DMS53 treated with DMSO at 0.1 percent for 48 hours (cell line): ENCODE data around the gene CEP44.
A peak's percentile ranks its signal among the peaks of the same experiment; 100 is the strongest.
"Not testable (repeated sequence)": the region's sequence is repeated elsewhere in the genome, so short reads cannot be mapped to it uniquely, and the experiment has no call there.

ENCODE experiments used
- DNase-seq: peaks from one replicate; lab custom pipeline; 2025; ENCODE audit not compliant: unreplicated experiment; lab: John Stamatoyannopoulos, UW

The CEP44 gene

GRCh38 chr4:174283507-174284471, at the start of gene CEP44, which contains the start of gene FBXO8:
TSS of gene CEP44 (plus strand) at chr4:174283911. CDS start at chr4:174299122, 15,211 bp downstream.
TSS of gene FBXO8 (minus strand) at chr4:174283667. CDS start at chr4:174263092, 20,575 bp downstream.
- peak; percentile 44 for DNase-seq

GRCh38 chr4:174236359-174236758, 47.4 kb upstream of the CEP44 start:
- no peak for DNase-seq

GRCh38 chr4:174241162-174241561, 42.5 kb upstream of the CEP44 start:
- DNase-seq, result no peak

- no peak for DNase-seq
Observed at GRCh38 chr4:174244441-174244840, 39.3 kb upstream of the CEP44 start.

GRCh38 chr4:174245714-174246113, 38.0 kb upstream of the CEP44 start:
- no peak for DNase-seq

- peak; percentile 3 for DNase-seq
Observed at GRCh38 chr4:174248407-174248806, 35.3 kb upstream of the CEP44 start.

- no peak for DNase-seq
Observed at GRCh38 chr4:174252412-174252811, 31.3 kb upstream of the CEP44 start.

- DNase-seq, result no peak
Observed at GRCh38 chr4:174254613-174255012, 29.1 kb upstream of the CEP44 start.

GRCh38 chr4:174255374-174255773, 28.3 kb upstream of the CEP44 start:
- DNase-seq, result no peak

GRCh38 chr4:174255786-174256185, 27.9 kb upstream of the CEP44 start:
- peak; percentile 6 for DNase-seq

- no peak for DNase-seq
Observed at GRCh38 chr4:174256277-174256713, 27.4 kb upstream of the CEP44 start.

- no peak for DNase-seq
Observed at GRCh38 chr4:174259580-174259979, 24.1 kb upstream of the CEP44 start.

GRCh38 chr4:174260099-174260498, 23.6 kb upstream of the CEP44 start:
- no peak for DNase-seq

GRCh38 chr4:174261432-174261831, 22.3 kb upstream of the CEP44 start:
- DNase-seq, result not testable (repeated sequence)

- no peak for DNase-seq
Observed at GRCh38 chr4:174262624-174263444, 20.9 kb upstream of the CEP44 start.

GRCh38 chr4:174263445-174263736, 20.3 kb upstream of the CEP44 start:
- DNase-seq, result no peak

- DNase-seq, result no peak
Observed at GRCh38 chr4:174265916-174266315, 17.8 kb upstream of the CEP44 start.

GRCh38 chr4:174266416-174266815, 17.3 kb upstream of the CEP44 start:
- no peak for DNase-seq

- no peak for DNase-seq
Observed at GRCh38 chr4:174273930-174274329, 9.8 kb upstream of the CEP44 start.

- DNase-seq, result no peak
Observed at GRCh38 chr4:174274436-174274835, 9.3 kb upstream of the CEP44 start.

GRCh38 chr4:174275101-174275500, 8.6 kb upstream of the CEP44 start:
- no peak for DNase-seq

GRCh38 chr4:174277433-174277832, 6.3 kb upstream of the CEP44 start:
- no peak for DNase-seq
